Hematopoietic multipotent progenitor cell treated with erythropoietin and hydrocortisone succinate and interleukin-3 and kit ligand, for 4 days (in vitro differentiated cells): Measurements from ENCODE around the gene EEF1AKMT2.
A peak's percentile ranks its signal among the peaks of the same experiment; 100 is the strongest.

Source experiments
- DNase-seq: peaks from one replicate; pipeline ENCODE4 v3.0.0-alpha.2; 2015

Gene EEF1AKMT2

GRCh38 chr10:124736491-124737136, 55.1 kb downstream of the EEF1AKMT2 start:
- no peak for DNase-seq

- no peak for DNase-seq
Measured at GRCh38 chr10:124735491-124736286, 56.0 kb downstream of the EEF1AKMT2 start.

- no peak for DNase-seq
Measured at GRCh38 chr10:124734311-124735166, 57.1 kb downstream of the EEF1AKMT2 start.

- DNase-seq: no peak
Measured at GRCh38 chr10:124733571-124734245, 58.0 kb downstream of the EEF1AKMT2 start.

GRCh38 chr10:124732931-124733570, 58.6 kb downstream of the EEF1AKMT2 start:
- no peak for DNase-seq

GRCh38 chr10:124731551-124731950, 60.1 kb downstream of the EEF1AKMT2 start:
- DNase-seq: no peak

GRCh38 chr10:124730790-124731189, 60.9 kb downstream of the EEF1AKMT2 start:
- DNase-seq: no peak

GRCh38 chr10:124728830-124729661, 62.6 kb downstream of the EEF1AKMT2 start:
- peak; percentile 47 for DNase-seq

- peak; percentile 56 for DNase-seq
Measured at GRCh38 chr10:124728071-124728829, 63.4 kb downstream of the EEF1AKMT2 start.

GRCh38 chr10:124727361-124727960, 64.2 kb downstream of the EEF1AKMT2 start:
- DNase-seq: no peak

- no peak for DNase-seq
Measured at GRCh38 chr10:124725791-124726190, 65.9 kb downstream of the EEF1AKMT2 start.

- DNase-seq: no peak
Measured at GRCh38 chr10:124725171-124725631, 66.5 kb downstream of the EEF1AKMT2 start.

- DNase-seq: no peak
Measured at GRCh38 chr10:124724279-124725027, 67.2 kb downstream of the EEF1AKMT2 start.

- no peak for DNase-seq
Measured at GRCh38 chr10:124723826-124724225, 67.9 kb downstream of the EEF1AKMT2 start.

GRCh38 chr10:124722798-124723783, 68.6 kb downstream of the EEF1AKMT2 start:
- DNase-seq: peak; percentile 63

- DNase-seq: peak; percentile 90
Measured at GRCh38 chr10:124721330-124722045, 70.2 kb downstream of the EEF1AKMT2 start.

GRCh38 chr10:124719213-124719851, 72.4 kb downstream of the EEF1AKMT2 start:
- DNase-seq: peak; percentile 95
